HepG2 (cell line): ENCODE measurements around the gene SIAH2. TPM values are rescaled to one million over a fixed set of nuclear protein-coding genes. Genes with fewer than 3 reads are reported as not detected.
A peak's percentile ranks its signal among the peaks of the same experiment; 100 is the strongest.

Experiments used
- ASH2L ChIP-seq: fragments of 300-600, 200-600 bp; sonication (generic); IDR thresholded peaks from 2 replicates; pipeline ENCODE4 v1.7.0; 2017; ENCODE audit warnings: low read depth, mild to moderate bottlenecking, moderate library complexity, mixed read lengths, low read length; ENCODE audit not compliant: insufficient read length
- BHLHE40 ChIP-seq: IDR thresholded peaks from 2 replicates; pipeline ENCODE4 v1.6.1; 2011; ENCODE audit warnings: low read length, improper control_type of control experiment
- BRCA1 ChIP-seq: sonication (generic); formaldehyde crosslinking; IDR thresholded peaks from 2 replicates; pipeline ENCODE4 v1.4.0; 2020; ENCODE audit warnings: missing genetic modification reagents
- MXD3 ChIP-seq: IDR thresholded peaks from 2 replicates; pipeline ENCODE4 v1.6.1; 2016; ENCODE audit warnings: mild to moderate bottlenecking, missing biosample characterization, missing genetic modification reagents
- NCOA2 ChIP-seq: sonication (generic); formaldehyde crosslinking; IDR thresholded peaks from 2 replicates; pipeline ENCODE4 v1.8.0; 2022; ENCODE audit warnings: inconsistent platforms
- NFE2L2 ChIP-seq: fragments of 150-350 bp; IDR thresholded peaks from 2 replicates; pipeline ENCODE4 v1.6.1; 2014; ENCODE audit warnings: low read length
- ONECUT2 ChIP-seq: sonication (generic); formaldehyde crosslinking; IDR thresholded peaks from 2 replicates; pipeline ENCODE4 v1.4.0; 2020; ENCODE audit warnings: missing genetic modification reagents
- RARG ChIP-seq: sonication (generic); formaldehyde crosslinking; IDR thresholded peaks from 2 replicates; pipeline ENCODE4 v1.4.0; 2020; ENCODE audit warnings: low read depth, mild to moderate bottlenecking, missing genetic modification reagents
- SOX6 ChIP-seq, 2 experiments: fragments of 450-650 bp in 1 of 2; sonication (generic) in 1 of 2; formaldehyde crosslinking in 1 of 2; IDR thresholded peaks; 2 replicates each; pipeline versions ENCODE4 v1.4.0 to v1.6.1; 2017 to 2020; ENCODE audit warnings: antibody characterized with exemption in 1 of 2, mild to moderate bottlenecking in 1 of 2, missing genetic modification reagents in 1 of 2
- SYNCRIP ChIP-seq: fragments of 200-400 bp; formaldehyde crosslinking; IDR thresholded peaks from 2 replicates; pipeline ENCODE4 v1.6.1; 2018; ENCODE audit warnings: mild to moderate bottlenecking, low read depth, low read length; ENCODE audit not compliant: insufficient read depth
- ZNF777 ChIP-seq: sonication (generic); formaldehyde crosslinking; IDR thresholded peaks from 2 replicates; pipeline ENCODE4 v1.4.0; 2020; ENCODE audit warnings: missing genetic modification reagents
- ZNF790 ChIP-seq: sonication (generic); formaldehyde crosslinking; IDR thresholded peaks from 2 replicates; pipeline ENCODE4 v1.8.0; 2022; ENCODE audit warnings: missing genetic modification reagents, mild to moderate bottlenecking, borderline replicate concordance
- ZSCAN20 ChIP-seq: sonication (generic); formaldehyde crosslinking; IDR thresholded peaks from 2 replicates; pipeline ENCODE4 v1.4.0; 2020; ENCODE audit warnings: missing genetic modification reagents, mild to moderate bottlenecking, borderline replicate concordance
- polyA plus RNA-seq, 8 experiments: library from polyadenylated mRNA; depleted of rRNA in 3 of 8; stranded (reverse) in 7 of 8; unstranded in 1 of 8; fragments of >200 nt; fragmentation: Illumina TruSeq in 4 of 8; extraction: Trizol in 4 of 8; gene quantifications; 2 replicates each; pipeline versions ENCODE4 v1.2.1 to v1.2.3, GENCODE V29; 2011 to 2016; ENCODE audit warnings: low read depth in 4 of 8, missing spikeins in 1 of 8, mixed read lengths in 1 of 8; ENCODE audit not compliant: insufficient read depth in 1 of 8
- total RNA-seq, 5 experiments: library from RNA; depleted of rRNA; stranded (reverse); fragments of >200 nt; fragmentation: Illumina TruSeq; extraction: Trizol; gene quantifications; 2 replicates each; pipeline ENCODE4 v1.2.3, GENCODE V29; 2016; ENCODE audit warnings: low read depth in 1 of 5
- TF ChIP-seq, protein P1 (sequence below): IDR thresholded peaks from 2 replicates; pipeline ENCODE4 v1.6.1; 2016; ENCODE audit warnings: low read depth, missing genetic modification reagents, missing compliant biosample characterization
- TF ChIP-seq, protein P2 (sequence below): sonication (generic); formaldehyde crosslinking; IDR thresholded peaks from 2 replicates; pipeline ENCODE4 v1.5.0; 2020; ENCODE audit warnings: mild to moderate bottlenecking, missing genetic modification reagents, moderate library complexity
- TF ChIP-seq, protein P3 (sequence below): IDR thresholded peaks from 2 replicates; pipeline ENCODE4 v1.6.1; 2012; ENCODE audit warnings: low read length, improper control_type of control experiment

The SIAH2 gene
- total and polyA plus RNA-seq, 2 of the 13 experiments (the other 11 are each of a cell fraction or from before 2014, with no cell fraction given): 71.8 to 117 TPM

- TF ChIP-seq ZNF777 (CRISPR knock-in tag) (peak; percentile 64; the same call in 1 of the 2 replicates), NFE2L2 (no peak), ASH2L (peak; percentile 80), ZSCAN20 (no peak), BHLHE40 (no peak), MXD3 (CRISPR knock-in tag) (0 out of 2 replicates have a peak, but pooled peaks have one; percentile 25), ZNF790 (CRISPR knock-in tag) (no peak), BRCA1 (CRISPR knock-in tag) (no peak), ONECUT2 (CRISPR knock-in tag) (no peak), SOX6 (IDR thresholded peaks at IDR 0.05) (no peak), SOX6 (CRISPR knock-in tag; IDR thresholded peaks at IDR 0.05) (0 out of 2 replicates have a peak, but pooled peaks have one; percentile 29), NCOA2 (CRISPR knock-in tag) (no peak), SYNCRIP (no peak), RARG (CRISPR knock-in tag) (no peak)
- TF ChIP-seq, protein P1, sequence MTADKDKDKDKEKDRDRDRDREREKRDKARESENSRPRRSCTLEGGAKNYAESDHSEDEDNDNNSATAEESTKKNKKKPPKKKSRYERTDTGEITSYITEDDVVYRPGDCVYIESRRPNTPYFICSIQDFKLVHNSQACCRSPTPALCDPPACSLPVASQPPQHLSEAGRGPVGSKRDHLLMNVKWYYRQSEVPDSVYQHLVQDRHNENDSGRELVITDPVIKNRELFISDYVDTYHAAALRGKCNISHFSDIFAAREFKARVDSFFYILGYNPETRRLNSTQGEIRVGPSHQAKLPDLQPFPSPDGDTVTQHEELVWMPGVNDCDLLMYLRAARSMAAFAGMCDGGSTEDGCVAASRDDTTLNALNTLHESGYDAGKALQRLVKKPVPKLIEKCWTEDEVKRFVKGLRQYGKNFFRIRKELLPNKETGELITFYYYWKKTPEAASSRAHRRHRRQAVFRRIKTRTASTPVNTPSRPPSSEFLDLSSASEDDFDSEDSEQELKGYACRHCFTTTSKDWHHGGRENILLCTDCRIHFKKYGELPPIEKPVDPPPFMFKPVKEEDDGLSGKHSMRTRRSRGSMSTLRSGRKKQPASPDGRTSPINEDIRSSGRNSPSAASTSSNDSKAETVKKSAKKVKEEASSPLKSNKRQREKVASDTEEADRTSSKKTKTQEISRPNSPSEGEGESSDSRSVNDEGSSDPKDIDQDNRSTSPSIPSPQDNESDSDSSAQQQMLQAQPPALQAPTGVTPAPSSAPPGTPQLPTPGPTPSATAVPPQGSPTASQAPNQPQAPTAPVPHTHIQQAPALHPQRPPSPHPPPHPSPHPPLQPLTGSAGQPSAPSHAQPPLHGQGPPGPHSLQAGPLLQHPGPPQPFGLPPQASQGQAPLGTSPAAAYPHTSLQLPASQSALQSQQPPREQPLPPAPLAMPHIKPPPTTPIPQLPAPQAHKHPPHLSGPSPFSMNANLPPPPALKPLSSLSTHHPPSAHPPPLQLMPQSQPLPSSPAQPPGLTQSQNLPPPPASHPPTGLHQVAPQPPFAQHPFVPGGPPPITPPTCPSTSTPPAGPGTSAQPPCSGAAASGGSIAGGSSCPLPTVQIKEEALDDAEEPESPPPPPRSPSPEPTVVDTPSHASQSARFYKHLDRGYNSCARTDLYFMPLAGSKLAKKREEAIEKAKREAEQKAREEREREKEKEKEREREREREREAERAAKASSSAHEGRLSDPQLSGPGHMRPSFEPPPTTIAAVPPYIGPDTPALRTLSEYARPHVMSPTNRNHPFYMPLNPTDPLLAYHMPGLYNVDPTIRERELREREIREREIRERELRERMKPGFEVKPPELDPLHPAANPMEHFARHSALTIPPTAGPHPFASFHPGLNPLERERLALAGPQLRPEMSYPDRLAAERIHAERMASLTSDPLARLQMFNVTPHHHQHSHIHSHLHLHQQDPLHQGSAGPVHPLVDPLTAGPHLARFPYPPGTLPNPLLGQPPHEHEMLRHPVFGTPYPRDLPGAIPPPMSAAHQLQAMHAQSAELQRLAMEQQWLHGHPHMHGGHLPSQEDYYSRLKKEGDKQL: no peak
- TF ChIP-seq, protein P2, sequence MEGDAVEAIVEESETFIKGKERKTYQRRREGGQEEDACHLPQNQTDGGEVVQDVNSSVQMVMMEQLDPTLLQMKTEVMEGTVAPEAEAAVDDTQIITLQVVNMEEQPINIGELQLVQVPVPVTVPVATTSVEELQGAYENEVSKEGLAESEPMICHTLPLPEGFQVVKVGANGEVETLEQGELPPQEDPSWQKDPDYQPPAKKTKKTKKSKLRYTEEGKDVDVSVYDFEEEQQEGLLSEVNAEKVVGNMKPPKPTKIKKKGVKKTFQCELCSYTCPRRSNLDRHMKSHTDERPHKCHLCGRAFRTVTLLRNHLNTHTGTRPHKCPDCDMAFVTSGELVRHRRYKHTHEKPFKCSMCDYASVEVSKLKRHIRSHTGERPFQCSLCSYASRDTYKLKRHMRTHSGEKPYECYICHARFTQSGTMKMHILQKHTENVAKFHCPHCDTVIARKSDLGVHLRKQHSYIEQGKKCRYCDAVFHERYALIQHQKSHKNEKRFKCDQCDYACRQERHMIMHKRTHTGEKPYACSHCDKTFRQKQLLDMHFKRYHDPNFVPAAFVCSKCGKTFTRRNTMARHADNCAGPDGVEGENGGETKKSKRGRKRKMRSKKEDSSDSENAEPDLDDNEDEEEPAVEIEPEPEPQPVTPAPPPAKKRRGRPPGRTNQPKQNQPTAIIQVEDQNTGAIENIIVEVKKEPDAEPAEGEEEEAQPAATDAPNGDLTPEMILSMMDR (CRISPR knock-in tag): peak; percentile 40; the same call in 1 of the 2 replicates
- TF ChIP-seq, protein P3, sequence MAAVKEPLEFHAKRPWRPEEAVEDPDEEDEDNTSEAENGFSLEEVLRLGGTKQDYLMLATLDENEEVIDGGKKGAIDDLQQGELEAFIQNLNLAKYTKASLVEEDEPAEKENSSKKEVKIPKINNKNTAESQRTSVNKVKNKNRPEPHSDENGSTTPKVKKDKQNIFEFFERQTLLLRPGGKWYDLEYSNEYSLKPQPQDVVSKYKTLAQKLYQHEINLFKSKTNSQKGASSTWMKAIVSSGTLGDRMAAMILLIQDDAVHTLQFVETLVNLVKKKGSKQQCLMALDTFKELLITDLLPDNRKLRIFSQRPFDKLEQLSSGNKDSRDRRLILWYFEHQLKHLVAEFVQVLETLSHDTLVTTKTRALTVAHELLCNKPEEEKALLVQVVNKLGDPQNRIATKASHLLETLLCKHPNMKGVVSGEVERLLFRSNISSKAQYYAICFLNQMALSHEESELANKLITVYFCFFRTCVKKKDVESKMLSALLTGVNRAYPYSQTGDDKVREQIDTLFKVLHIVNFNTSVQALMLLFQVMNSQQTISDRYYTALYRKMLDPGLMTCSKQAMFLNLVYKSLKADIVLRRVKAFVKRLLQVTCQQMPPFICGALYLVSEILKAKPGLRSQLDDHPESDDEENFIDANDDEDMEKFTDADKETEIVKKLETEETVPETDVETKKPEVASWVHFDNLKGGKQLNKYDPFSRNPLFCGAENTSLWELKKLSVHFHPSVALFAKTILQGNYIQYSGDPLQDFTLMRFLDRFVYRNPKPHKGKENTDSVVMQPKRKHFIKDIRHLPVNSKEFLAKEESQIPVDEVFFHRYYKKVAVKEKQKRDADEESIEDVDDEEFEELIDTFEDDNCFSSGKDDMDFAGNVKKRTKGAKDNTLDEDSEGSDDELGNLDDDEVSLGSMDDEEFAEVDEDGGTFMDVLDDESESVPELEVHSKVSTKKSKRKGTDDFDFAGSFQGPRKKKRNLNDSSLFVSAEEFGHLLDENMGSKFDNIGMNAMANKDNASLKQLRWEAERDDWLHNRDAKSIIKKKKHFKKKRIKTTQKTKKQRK: no peak
Measured at GRCh38 chr3:150703756-150704344, 59.1 kb downstream of the SIAH2 start, which contains the start of gene ERICH6 (continued).
